GM18867 (cell line): ENCODE results near the gene JPH4.
A peak's percentile ranks its signal among the peaks of the same experiment; 100 is the strongest.

Experiments used
- ATAC-seq: cut with Tn5 transposase; IDR thresholded peaks from one replicate; pipeline ENCODE4 v1.9.1; 2021; ENCODE audit warnings: mild to moderate bottlenecking, moderate library complexity; ENCODE audit not compliant: unreplicated experiment

JPH4 gene

DNA sequence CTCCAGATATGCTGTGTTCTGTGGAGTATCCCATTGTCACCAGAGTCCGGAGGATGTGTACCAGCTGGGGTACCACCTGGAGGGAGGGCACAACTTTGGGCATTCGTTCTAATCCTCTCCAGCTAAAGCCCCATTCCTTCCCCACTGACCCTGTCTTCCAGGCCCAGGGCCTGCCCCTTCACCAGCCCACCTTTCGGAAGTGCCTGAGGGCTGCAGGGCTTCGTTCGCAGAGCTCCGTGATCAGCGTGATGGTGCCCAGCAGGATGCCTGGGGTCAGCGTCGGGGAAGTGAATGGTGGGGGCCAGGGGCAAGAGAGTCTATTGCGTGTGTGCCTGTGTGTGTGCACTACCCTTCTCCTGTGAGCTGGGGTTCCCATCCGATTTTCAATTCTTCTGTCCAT is 13.0 kb downstream of the JPH4 start:
- no peak for ATAC-seq

- no peak for ATAC-seq
Observed at GRCh38 chr14:23564876-23565275, 13.7 kb downstream of the JPH4 start.

- no peak for ATAC-seq
Observed at GRCh38 chr14:23564181-23564812, 14.3 kb downstream of the JPH4 start.

DNA sequence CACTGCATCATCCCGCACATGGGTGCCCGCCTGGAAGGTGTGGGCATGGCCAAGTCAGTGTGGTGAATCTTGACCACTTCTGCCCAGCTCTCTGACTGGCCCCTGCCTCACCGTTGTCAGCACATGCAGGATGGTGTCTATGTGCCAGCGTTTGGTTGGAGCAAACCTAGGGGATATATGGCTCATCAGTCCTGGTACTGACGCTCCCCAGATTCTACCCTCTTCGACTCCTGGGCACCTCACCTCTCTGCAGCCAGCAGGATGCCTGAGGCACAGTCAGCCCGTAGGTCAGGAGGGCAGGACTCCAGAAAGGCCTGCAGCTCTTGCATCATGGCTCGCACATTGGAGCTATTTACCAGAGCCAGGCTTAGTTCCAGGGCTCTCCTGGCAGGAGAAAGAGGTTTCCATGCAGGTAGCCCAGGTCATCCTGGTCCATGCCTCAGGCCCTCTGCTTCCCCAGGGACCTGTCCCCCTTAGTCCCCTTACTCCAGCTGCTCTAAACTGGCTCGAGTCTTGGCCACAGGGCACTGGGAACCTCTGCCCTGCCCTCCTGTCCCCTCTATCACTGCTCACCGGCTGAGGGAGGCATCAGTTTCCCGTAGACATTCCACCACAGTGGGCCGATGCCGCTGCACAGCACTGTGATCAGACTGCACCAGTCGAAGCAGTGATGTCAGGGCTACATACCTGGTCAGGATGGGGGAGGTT is 15.0 kb downstream of the JPH4 start:
- no peak for ATAC-seq

- ATAC-seq = no peak
Observed at GRCh38 chr14:23562822-23563472, 15.6 kb downstream of the JPH4 start.

- no peak for ATAC-seq
Observed at GRCh38 chr14:23561873-23562821, 16.4 kb downstream of the JPH4 start.

- ATAC-seq = no peak
Observed at GRCh38 chr14:23561259-23561658, 17.3 kb downstream of the JPH4 start.

DNA sequence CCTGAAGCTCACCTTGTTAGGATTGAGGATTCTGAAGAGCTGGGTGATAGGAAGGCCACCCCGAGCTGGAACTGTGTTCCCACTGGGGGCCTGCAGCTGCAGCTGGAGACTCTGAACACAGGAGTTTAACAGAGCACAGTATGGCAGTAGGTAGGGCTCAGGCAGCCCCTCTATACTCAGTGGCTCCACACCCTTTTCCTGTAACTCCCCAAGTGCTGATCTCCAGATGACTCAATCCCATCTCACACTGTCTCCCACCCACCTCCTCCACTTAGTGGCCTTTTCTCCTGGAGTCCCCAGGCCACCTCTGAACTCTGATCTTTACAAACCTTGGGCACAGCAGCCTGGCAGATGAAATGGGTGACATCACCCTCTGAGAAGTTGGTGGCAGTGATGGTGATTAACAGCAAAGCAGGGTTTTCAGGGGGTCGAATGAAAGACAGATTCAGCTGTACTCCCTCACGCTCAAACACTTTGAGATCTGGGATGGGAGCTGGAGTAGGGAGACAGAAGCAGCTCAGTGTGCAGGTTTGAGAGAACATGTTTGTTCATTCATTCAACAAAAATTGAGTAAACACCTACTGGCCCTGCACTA is 18.6 kb downstream of the JPH4 start:
- ATAC-seq = no peak

DNA sequence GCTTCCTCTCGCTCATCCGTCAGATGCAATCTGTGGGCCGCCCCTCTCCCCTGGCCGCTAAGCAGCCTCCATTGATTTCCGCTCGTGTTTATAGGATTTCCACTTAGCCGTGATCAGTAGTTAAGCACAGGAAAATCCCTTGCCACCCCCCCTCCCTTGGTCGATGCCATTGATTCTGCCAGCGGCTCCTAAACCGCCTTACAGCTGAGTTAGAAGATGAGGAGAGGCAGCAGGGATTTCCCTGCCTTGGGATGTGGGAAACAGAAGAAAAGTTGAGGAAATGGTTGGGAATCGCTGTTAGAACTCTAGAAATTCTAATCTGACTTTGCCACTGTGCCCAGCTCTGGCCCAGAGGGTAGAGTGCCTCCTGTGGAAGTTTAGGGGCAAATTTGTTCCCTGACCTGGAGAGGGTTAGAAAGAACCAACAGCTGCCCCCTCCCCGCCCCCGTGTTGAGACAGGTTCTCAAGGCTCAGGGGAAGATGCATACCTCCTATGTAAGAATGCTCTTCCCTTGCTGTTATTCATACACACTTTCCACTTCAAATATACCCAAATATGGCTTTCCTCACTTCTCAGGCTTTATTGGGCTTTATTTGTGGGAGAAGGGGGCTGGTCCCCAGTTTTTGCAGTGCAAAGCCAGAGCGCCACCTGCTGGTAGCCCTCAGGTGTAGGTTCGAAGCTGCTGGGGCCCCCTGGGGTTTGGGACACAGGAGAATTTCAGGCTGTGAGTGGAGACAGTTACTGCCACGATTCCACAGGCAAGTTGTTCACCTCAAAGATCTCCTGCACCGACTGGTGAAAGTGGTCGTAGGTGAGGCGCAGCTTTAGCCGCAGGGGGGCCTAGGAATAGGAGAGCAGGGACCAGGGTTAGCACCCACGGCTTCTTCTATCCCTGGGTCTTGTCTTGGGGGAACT is 19.3 kb downstream of the JPH4 start:
- no peak for ATAC-seq

GRCh38 chr14:23558346-23559009 is 20.1 kb downstream of the JPH4 start:
- no peak for ATAC-seq

- no peak for ATAC-seq
Observed at GRCh38 chr14:23557946-23558345, 20.6 kb downstream of the JPH4 start.

DNA sequence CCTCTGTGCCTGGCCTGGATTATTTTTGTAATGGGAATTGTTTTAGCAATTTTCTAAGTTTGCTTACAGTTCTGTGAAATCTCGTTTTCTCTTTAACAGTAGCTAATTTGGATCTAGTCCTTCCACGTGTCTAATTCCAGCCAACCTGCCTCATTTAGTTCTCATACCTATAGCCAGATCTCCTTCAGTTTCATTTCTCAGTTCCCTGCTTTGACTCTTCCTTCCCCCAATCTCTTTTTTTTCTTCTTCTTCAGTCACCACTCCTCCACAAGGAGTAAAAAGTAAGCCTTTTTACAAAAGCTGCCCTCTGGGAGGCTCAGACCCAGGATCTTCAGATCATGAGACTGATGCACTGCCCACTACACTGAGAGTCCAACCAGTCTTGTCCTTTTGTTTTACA is 21.1 kb downstream of the JPH4 start:
- ATAC-seq = no peak

DNA sequence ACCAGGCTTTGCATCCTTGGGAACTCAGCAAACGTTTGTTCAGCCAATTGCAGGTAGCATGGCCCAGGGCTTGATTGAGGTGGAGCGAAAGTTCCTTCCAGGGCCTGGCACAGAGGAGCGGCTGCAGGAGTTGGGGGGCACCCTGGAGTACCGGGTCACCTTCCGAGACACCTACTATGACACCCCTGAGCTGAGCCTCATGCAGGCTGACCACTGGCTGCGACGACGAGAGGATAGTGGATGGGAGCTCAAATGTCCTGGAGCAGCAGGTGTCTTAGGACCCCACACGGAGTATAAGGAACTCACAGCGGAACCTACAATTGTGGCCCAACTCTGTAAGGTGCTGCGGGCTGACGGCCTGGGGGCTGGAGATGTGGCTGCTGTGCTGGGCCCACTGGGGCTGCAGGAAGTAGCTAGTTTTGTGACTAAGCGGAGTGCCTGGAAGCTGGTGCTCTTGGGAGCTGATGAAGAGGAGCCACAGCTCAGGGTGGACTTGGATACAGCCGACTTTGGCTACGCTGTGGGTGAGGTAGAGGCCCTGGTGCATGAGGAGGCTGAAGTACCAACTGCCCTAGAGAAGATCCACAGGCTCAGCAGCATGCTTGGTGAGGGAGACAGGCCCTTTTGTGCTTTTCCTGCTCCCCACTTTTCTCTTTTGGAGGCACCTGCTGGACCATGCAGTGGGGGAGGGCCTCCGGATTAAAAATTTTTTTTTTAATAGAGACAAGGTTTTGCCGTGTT is 21.7 kb downstream of the JPH4 start:
- no peak for ATAC-seq

- ATAC-seq = peak; percentile 82
Observed at GRCh38 chr14:23555882-23556699, 22.5 kb downstream of the JPH4 start, which contains the start of gene THTPA. TSS of gene THTPA (plus strand) at chr14:23556271. CDS start at chr14:23556758, 487 bp downstream.

DNA sequence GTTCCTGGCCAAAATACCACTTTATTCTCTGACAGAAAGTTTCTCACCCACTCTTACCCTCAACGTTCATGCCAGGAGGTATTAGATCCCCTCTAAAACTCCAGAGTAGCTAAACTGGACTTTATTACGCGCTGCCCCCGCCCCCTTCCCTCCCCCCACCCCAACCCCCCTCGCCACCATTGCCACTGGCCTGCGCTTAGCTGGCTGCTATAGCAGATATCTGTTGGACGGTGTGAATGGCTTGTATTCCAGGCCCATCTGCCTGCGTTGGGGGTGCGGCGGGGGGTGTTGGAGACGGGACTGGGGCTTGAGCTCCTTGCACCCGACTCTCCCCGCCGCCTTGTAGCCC is 23.1 kb downstream of the JPH4 start:
- ATAC-seq = no peak

DNA sequence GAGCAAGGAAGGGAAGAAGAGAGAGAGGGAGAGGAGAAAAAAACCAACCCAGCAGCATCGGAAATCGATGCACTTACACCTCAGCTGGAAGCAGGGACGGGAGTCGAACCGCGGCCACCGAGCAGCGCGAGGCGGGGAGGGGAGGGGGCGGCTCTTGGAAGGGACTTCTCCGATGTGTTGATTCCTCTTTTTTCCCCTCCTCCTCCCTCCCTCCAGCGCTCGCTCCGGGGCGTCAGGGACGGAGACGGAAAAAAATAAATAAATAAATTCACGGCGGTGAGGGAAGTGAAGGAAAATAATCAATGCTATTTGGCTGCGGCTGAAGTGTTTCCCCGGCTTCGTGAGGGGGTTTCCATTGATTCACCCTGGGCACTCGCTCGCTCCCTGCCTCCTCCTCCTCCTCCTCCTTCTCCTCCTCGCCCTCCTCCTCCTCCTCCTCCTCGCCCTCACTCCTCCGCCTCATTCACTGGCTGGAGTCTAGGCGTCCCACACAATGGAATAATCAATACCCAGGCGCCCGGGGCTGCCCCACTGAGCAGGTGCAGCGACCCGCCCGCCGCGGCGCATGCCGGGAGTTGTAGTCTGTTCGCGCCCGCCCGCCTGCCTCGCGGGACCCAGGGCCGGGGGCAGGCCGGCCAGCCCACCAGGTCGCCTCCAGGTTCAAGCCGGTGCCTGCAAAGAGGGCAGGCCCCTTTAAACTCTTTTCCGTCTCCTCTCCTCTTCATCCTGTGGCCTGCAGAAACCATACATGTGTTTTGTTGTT is 27.1 kb downstream of the JPH4 start, which contains the start of gene ZFHX2:
Gene ZFHX2, minus strand, starts transcription at position 500 of the 763 bp plus-strand sequence. CDS start 16,440 bp downstream, outside the sequence.
- ATAC-seq = peak; percentile 52

GRCh38 chr14:23550812-23551265 is 27.8 kb downstream of the JPH4 start:
- ATAC-seq = no peak
